ENCODE measurements around the gene TAF8. TPM values are rescaled to one million over a fixed set of nuclear protein-coding genes. Genes with fewer than 3 reads are reported as not detected.

The TAF8 gene
- total RNA-seq, 1 donor from 2014 or later = 55.7 TPM

- H3K36me3 Mint-ChIP-seq (ENCODE audit: low read depth) = no peaks in the 10 kb centered on the region
- H3K4me3 Mint-ChIP-seq = no peak overlapping the region
- ATAC-seq (ENCODE audit: low read depth) (no peak), DNase-seq (no peak)
- CTCF ChIA-PET = no interaction called here
- H3K9me3 Mint-ChIP-seq = no peaks in the 10 kb centered on the region
- TF ChIP-seq CTCF (IDR thresholded peaks at IDR 0.05) = no peak
- POLR2A ChIA-PET = no interaction called here
- intact Hi-C loops (cut with micrococcal nuclease) = no loop called here
- no peak overlapping the region for H3K27ac Mint-ChIP-seq
- H3K27me3 Mint-ChIP-seq = no peaks in the 10 kb centered on the region
- no peaks in the 10 kb centered on the region for H3K4me1 Mint-ChIP-seq
Observed at GRCh38 chr6:42123379-42124103, 73.2 kb downstream of the TAF8 start.

GRCh38 chr6:42124223-42124836 lies 74.0 kb downstream of the TAF8 start:
- Mint-ChIP-seq H3K4me3 (no peak overlapping the region), H3K36me3 (ENCODE audit: low read depth) (no peaks in the 10 kb centered on the region), H3K9me3 (no peaks in the 10 kb centered on the region), H3K27ac (no peak overlapping the region), H3K27me3 (no peaks in the 10 kb centered on the region), H3K4me1 (no peaks in the 10 kb centered on the region)
- POLR2A ChIA-PET = no interaction called here
- DNase-seq (no peak), ATAC-seq (ENCODE audit: low read depth) (no peak)
- TF ChIP-seq CTCF (IDR thresholded peaks at IDR 0.05) = no peak
- intact Hi-C loops (cut with micrococcal nuclease) = no loop called here
- CTCF ChIA-PET = no interaction called here

- intact Hi-C loops (cut with micrococcal nuclease) = no loop called here
- H3K27ac Mint-ChIP-seq = no peak overlapping the region
Observed at GRCh38 chr6:42125231-42125630, 74.9 kb downstream of the TAF8 start.

GRCh38 chr6:42125663-42126062 lies 75.3 kb downstream of the TAF8 start:
- ChIA-PET POLR2A (no interaction called here), CTCF (no interaction called here)
- no peaks in the 10 kb centered on the region for H3K4me1 Mint-ChIP-seq
- H3K27ac Mint-ChIP-seq = no peak overlapping the region
- no peak overlapping the region for H3K4me3 Mint-ChIP-seq
- no peak for ATAC-seq (ENCODE audit: low read depth)
- TF ChIP-seq CTCF (IDR thresholded peaks at IDR 0.05) = no peak
- H3K9me3 Mint-ChIP-seq = no peaks in the 10 kb centered on the region
- H3K27me3 Mint-ChIP-seq = no peaks in the 10 kb centered on the region
- no peak for DNase-seq
- intact Hi-C loops (cut with micrococcal nuclease) = no loop called here
- no peaks in the 10 kb centered on the region for H3K36me3 Mint-ChIP-seq (ENCODE audit: low read depth)

More at GRCh38 chr6:42125231-42125630, 74.9 kb downstream of the TAF8 start:
- H3K9me3 Mint-ChIP-seq = no peaks in the 10 kb centered on the region
- DNase-seq = no peak
- H3K4me3 Mint-ChIP-seq = no peak overlapping the region
- H3K36me3 Mint-ChIP-seq (ENCODE audit: low read depth) = no peaks in the 10 kb centered on the region
- ATAC-seq (ENCODE audit: low read depth) = no peak
- CTCF ChIA-PET = no interaction called here
- POLR2A ChIA-PET = no interaction called here
- no peak for TF ChIP-seq CTCF (IDR thresholded peaks at IDR 0.05)
- no peaks in the 10 kb centered on the region for H3K27me3 Mint-ChIP-seq
- H3K4me1 Mint-ChIP-seq = no peaks in the 10 kb centered on the region

GRCh38 chr6:42128460-42129359 lies 78.4 kb downstream of the TAF8 start:
- Mint-ChIP-seq H3K27ac (no peak overlapping the region), H3K4me3 (no peak overlapping the region), H3K9me3 (no peaks in the 10 kb centered on the region), H3K36me3 (ENCODE audit: low read depth) (no peaks in the 10 kb centered on the region), H3K4me1 (no peaks in the 10 kb centered on the region), H3K27me3 (no peaks in the 10 kb centered on the region)
- intact Hi-C loops (cut with micrococcal nuclease) = no loop called here
- DNase-seq = no peak
- CTCF ChIA-PET = interaction anchor here (1.1 kb wide), 1 partner anchor 25 kb away, joined by 3 read pairs; no protein-coding TSS in a partner anchor
- POLR2A ChIA-PET = no interaction called here
- ATAC-seq (ENCODE audit: low read depth) = no peak
- no peak for TF ChIP-seq CTCF (IDR thresholded peaks at IDR 0.05)

All from activated B cell treated with CpG ODN at 0.5 μM for 24 hours (primary cell).